DMS153 treated with DMSO at 0.1 percent for 48 hours (cell line): ENCODE data around the gene MYO7A.

Source experiments
- DNase-seq: peaks from one replicate; lab custom pipeline; 2025; ENCODE audit not compliant: unreplicated experiment; lab: John Stamatoyannopoulos, UW

The MYO7A gene

GRCh38 chr11:77212314-77213007, 84.4 kb downstream of the MYO7A start:
- DNase-seq, result no peak

- DNase-seq, result no peak
These were observed 85.1 kb downstream of the MYO7A start for GRCh38 chr11:77213029-77213579.

- no peak for DNase-seq
These were observed 85.8 kb downstream of the MYO7A start for GRCh38 chr11:77213589-77214428.

- no peak for DNase-seq
These were observed 86.5 kb downstream of the MYO7A start for GRCh38 chr11:77214557-77214956.

DNA sequence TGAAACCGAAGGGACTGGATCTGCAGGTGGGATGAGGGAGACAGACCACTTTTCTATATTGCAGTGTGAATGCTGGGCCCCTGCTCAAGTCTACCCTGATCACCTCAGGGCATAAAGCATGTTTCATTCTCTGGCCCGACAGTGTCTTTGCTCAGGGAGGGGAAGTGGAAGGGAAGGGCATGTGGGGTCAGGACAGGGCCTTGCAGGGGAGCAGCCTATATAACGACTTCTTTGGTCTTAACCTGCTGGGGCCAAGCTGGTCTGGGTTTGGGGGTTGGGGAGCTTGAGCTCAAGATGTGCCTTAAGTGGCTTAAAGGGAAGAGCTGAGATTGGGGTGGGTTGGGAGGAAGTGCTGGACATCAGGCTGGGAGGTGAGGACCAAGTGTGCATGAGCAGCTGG, 87.1 kb downstream of the MYO7A start:
- no peak for DNase-seq

DNA sequence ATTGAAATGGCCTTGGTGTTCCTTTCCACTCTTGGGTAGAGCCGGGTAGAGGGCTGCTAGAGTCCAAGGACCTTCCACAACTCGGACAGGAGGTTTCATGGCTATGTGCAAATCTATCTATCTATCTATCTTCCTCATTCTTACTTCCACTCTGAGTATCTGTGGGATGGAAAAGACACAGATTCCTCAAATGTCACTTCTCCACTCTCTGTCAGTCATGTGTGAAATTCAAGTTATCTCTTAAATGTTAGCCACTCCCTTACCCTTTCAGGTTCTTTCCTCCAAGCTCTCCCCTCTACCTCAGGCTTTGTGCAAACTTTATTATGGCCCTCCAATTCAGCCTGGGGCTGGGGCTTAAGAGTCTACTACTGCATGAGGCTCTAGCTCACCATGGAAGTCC, 89.1 kb downstream of the MYO7A start:
- DNase-seq, result no peak

DNA sequence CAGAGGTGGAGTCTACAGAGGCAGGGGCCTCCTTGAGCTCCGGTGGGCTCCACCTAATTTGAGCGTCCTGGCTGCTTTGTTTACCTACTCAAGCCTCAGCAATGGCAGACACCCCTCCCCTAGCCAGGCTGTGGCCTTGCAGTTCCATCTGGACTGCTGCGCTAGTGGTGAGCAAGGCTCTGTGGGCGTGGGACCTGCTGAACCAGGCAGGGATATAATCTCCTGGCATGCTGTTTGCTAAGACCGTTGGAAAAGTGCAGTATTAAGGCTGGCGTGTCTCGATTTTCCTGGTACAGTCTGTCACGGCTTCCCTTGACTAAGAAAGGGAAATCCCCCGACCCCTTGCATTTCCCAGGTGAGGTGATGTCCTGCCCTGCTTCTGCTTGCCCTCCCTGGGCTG, 95.8 kb downstream of the MYO7A start:
- DNase-seq, result no peak

GRCh38 chr11:77230878-77231605, 103.0 kb downstream of the MYO7A start:
- DNase-seq, result no peak

GRCh38 chr11:77231800-77232199, 103.8 kb downstream of the MYO7A start:
- no peak for DNase-seq

GRCh38 chr11:77232242-77232641, 104.2 kb downstream of the MYO7A start:
- DNase-seq, result no peak

- DNase-seq, result no peak
These were observed 105.0 kb downstream of the MYO7A start for GRCh38 chr11:77233011-77233410.

GRCh38 chr11:77236901-77237300, 108.9 kb downstream of the MYO7A start:
- DNase-seq, result no peak

- no peak for DNase-seq
These were observed 116.4 kb downstream of the MYO7A start for GRCh38 chr11:77244277-77245027.

DNA sequence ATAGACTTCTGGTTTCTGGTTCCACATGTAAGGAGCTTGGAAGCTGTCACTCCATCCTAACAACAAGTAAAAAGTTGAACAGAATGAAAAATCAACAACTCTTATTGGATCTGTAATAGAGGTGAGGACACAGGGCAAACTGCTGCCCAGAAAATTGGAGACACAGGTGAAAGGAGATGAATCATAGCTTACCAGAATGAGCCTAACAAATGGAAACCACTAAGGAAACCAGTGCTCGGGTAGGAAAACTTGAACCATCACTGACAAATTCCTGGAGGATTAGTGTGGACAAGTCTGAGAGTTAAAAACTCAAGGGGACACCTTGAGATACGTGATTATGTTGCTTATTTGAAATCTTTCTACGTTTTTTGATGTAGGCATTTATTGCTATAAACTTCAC, 121.4 kb downstream of the MYO7A start:
- no peak for DNase-seq

GRCh38 chr11:77250881-77251640, 123.0 kb downstream of the MYO7A start:
- no peak for DNase-seq

- DNase-seq, result no peak
These were observed 124.7 kb downstream of the MYO7A start for GRCh38 chr11:77252555-77253270.

DNA sequence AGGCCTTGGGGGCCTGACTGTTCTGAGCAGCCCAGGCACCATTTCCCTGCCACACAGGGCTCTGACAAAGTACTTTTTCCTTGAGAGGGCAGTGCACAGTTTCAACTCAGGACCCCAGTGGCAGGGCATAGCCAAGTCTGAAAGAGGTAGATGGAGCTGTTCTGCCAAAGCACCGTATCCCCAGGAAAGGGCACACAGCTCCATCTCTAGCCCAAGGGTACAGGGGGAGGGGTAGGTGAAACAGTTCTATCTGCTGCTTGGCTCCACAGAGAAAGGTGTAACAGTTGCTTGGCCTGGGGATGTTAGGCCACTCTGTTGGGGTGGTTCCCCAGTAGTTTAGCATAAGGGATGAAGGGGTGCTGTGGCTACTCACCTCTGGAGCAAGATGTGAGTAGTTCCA, 125.6 kb downstream of the MYO7A start:
- DNase-seq, result no peak

DNA sequence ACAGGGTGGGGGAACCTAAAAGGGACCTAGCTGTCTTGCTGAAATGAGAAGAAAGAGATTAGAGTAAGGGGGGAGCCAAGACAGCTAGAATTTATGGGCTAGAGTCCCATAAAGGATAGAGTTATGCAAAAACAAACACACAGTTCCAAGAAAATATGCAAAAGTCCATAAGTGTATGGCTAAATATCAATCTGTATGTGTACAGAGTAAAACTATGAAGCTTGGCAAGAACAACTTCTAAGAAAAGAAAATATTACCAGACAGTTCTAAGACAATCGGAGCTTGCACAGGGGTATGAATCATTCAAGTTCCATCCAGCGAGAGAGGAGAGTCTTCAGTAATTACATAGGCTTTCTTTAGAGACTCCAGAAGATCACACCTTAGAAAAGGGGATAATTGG, 131.6 kb downstream of the MYO7A start:
- DNase-seq, result no peak

DNA sequence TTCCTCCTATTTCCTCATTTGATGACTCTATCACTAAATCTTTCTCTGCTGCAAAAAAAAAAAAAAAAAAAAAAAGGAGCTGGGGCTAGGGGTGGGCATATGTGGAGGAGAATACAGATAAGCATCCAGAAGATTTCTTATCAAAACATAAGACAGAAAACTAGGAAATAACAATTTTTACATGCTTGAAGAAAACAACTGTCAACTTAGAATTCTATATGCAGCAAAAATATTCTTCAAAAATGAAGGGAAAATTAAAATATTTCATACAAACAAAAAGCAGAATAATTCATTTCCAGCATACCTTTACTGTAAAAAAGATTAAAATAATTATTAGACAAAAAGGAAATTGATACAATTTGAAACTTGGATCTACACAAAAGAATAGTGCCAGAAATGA, 134.8 kb downstream of the MYO7A start:
- no peak for DNase-seq
